Lower leg skin (tissue), 3 donors: Measurements from ENCODE around the gene SETD7.

Source experiments
- POLR2A ChIP-seq, 2 donors: fragments of 450-650 bp; IDR thresholded peaks; one replicate each; pipeline ENCODE4 v1.6.1; 2016 to 2017; ENCODE audit warnings: antibody characterized with exemption in 2 of 2, mild to moderate bottlenecking in 1 of 2, moderate library complexity in 1 of 2
- TF ChIP-seq, protein P1 (sequence below), 3 donors: fragments of 450-650 bp; IDR thresholded peaks; one replicate each; pipeline ENCODE4 v1.5.1; 2016; ENCODE audit warnings: antibody characterized with exemption in 3 of 3, mild to moderate bottlenecking in 3 of 3, moderate library complexity in 2 of 3

GRCh38 chr4:139540632-139541031 is 15.4 kb downstream of the SETD7 start:
- TF ChIP-seq, protein P1, sequence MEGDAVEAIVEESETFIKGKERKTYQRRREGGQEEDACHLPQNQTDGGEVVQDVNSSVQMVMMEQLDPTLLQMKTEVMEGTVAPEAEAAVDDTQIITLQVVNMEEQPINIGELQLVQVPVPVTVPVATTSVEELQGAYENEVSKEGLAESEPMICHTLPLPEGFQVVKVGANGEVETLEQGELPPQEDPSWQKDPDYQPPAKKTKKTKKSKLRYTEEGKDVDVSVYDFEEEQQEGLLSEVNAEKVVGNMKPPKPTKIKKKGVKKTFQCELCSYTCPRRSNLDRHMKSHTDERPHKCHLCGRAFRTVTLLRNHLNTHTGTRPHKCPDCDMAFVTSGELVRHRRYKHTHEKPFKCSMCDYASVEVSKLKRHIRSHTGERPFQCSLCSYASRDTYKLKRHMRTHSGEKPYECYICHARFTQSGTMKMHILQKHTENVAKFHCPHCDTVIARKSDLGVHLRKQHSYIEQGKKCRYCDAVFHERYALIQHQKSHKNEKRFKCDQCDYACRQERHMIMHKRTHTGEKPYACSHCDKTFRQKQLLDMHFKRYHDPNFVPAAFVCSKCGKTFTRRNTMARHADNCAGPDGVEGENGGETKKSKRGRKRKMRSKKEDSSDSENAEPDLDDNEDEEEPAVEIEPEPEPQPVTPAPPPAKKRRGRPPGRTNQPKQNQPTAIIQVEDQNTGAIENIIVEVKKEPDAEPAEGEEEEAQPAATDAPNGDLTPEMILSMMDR (IDR thresholded peaks at IDR 0.05), result no peak
- TF ChIP-seq POLR2A (IDR thresholded peaks at IDR 0.05), result no peak
